Measurements from ENCODE around the gene SNAPC4.

SNAPC4 gene

DNA sequence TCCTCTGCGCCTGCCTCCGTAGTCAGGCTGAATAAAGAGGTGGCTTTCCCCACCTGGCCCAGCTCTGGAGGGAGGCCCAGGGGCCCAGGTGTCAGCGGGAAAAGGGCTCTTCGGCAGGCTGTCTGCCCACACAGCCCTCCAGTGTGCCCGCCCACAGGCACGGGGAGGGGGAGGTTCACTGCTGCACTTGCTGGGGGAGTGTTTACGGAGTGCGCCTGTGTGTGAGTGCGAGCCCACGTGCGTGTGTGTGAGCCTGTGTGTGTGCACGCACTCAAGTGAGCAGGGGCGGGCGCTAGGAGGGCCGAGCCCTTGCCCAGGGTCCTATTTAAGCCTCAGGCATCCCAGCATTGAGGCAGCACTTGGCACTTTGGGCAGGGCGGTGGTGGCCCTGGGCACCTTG lies 47.3 kb downstream of the SNAPC4 start:
- DNase-seq, result no peak

DNA sequence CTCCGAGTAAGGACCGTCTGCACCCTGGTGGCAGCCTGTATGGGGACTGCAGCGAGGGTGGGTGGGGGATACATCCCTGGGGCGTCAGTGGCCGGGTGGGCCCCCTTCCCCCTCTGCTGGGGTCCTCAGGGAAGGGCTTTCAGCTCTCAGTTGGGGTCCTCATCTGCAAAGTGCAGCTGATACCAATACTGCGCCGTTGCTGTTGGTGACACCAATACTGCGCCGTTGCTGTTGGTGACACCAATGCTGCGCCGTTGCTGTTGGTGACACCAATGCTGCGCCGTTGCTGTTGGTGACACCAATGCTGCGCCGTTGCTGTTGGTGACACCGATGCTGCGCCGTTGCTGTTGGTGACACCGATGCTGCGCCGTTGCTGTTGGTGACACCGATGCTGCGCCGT lies 48.1 kb downstream of the SNAPC4 start:
- DNase-seq, result peak; percentile 22

- DNase-seq, result no peak
These were observed 48.6 kb downstream of the SNAPC4 start for GRCh38 chr9:136351252-136351800.

Data from NCI-H2081 treated with DMSO at 0.1 percent for 48 hours (cell line).